Gastrocnemius medialis (tissue), 4 donors: ENCODE results near the gene CHRNA5. TPM values are rescaled to one million over a fixed set of nuclear protein-coding genes. Genes with fewer than 3 reads are reported as not detected.
"Not testable (repeated sequence)": the region's sequence is repeated elsewhere in the genome, so short reads cannot be mapped to it uniquely, and the experiment has no call there.

Source experiments
- ATAC-seq, 2 donors: fragments of 150-250 bp; one replicate each; pipeline ENCODE4 v1.9.1; 2016
- DNase-seq, 2 donors: peaks; one replicate each; pipeline ENCODE4 v3.0.0-alpha.2; 2019
- H3K27ac ChIP-seq, 4 donors: fragments of 200-600 bp; sonication (generic); 1 replicate in 1 of 4; 2 replicates in 3 of 4; pipeline ENCODE4 v1.5.1; 2016 to 2018; ENCODE audit warnings: mild to moderate bottlenecking in 2 of 4, moderate library complexity in 1 of 4
- H3K27me3 ChIP-seq, 3 donors: fragments of 200-600 bp; sonication (generic) in 2 of 3; 1 replicate in 1 of 3; 2 replicates in 2 of 3; pipeline versions ENCODE4 v1.5.1 to v1.6.0; 2016 to 2019; ENCODE audit warnings: mild to moderate bottlenecking in 1 of 3, moderate library complexity in 1 of 3
- H3K36me3 ChIP-seq, 2 donors: fragments of 200-600 bp; sonication (generic) in 1 of 2; one replicate each; pipeline ENCODE4 v1.5.1; 2017 to 2018
- H3K4me1 ChIP-seq, 2 donors: fragments of 200-600 bp; sonication (generic) in 1 of 2; one replicate each; pipeline ENCODE4 v1.5.1; 2016 to 2017; ENCODE audit warnings: mild to moderate bottlenecking in 2 of 2
- H3K4me3 ChIP-seq, 4 donors: fragments of 200-600 bp; sonication (generic) in 3 of 4; 1 replicate in 1 of 4; 2 replicates in 3 of 4; pipeline ENCODE4 v1.5.1; 2016 to 2019; ENCODE audit warnings: mild to moderate bottlenecking in 2 of 4
- H3K9me3 ChIP-seq, 3 donors: fragments of 200-600 bp; sonication (generic) in 2 of 3; 1 replicate in 1 of 3; 2 replicates in 2 of 3; pipeline ENCODE4 v1.5.1; 2016 to 2019
- POLR2A ChIP-seq, 2 donors: fragments of 450-650 bp; IDR thresholded peaks; one replicate each; pipeline ENCODE4 v1.6.1; 2017; ENCODE audit warnings: antibody characterized with exemption in 2 of 2, mild to moderate bottlenecking in 2 of 2, moderate library complexity in 2 of 2
- in situ Hi-C, 4 donors: fragments of 200-750 bp; cut with MboI; loops; one replicate each; pipeline versions ENCODE4 v1.15.0 to v1.8.0; 2017; ENCODE audit warnings: low sequenced_read_pairs in 4 of 4
- intact Hi-C: fragments of 100-400 bp; cut with DNase I; formaldehyde crosslinking; loops from one replicate; pipeline ENCODE4 v1.15.1; 2023; ENCODE audit warnings: low total_unique reads
- total RNA-seq, 4 donors: library from RNA; depleted of rRNA; stranded (reverse); fragments of >200 nt; gene quantifications; one replicate each; pipeline versions ENCODE4 v1.1.0 to v1.2.3, GENCODE V29; 2016
- TF ChIP-seq, protein P1 (sequence below), 5 experiments: fragments of 450-650 bp in 3 of 5; fragments of 200-600 bp in 2 of 5; sonication (generic) in 2 of 5; IDR thresholded peaks in 4 of 5; conservative IDR thresholded peaks in 1 of 5; 1 replicate in 4 of 5; 2 replicates in 1 of 5; pipeline ENCODE4 v1.5.1; 2016 to 2019; ENCODE audit warnings: antibody characterized with exemption in 5 of 5, mild to moderate bottlenecking in 3 of 5, moderate library complexity in 3 of 5

Gene CHRNA5
- total RNA-seq, 4 donors from 2014 or later, result 0.07 to 1.6 (median 0.71) TPM

DNA sequence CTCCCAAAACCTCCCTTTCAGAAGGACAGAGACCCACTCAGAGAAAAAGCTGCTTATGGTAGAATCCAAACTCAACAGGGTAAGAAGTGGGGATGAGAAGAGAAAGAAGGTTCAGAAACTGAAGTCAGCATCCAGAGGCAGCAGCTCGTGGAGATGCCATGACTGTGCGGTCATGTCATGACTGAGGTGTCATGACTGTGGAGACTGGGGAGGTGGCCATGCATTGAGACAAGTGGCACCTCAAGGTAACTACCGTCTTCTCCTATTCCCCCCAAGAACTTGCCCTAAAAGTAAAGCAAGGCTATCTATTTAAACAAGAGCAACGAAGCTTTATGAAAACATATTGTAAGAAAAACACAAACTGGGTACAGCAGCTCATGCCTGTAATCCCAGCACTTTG lies 40.4 kb downstream of the CHRNA5 start:
- Histone ChIP-seq H3K4me1 (no peaks in the 10 kb centered on the region), H3K4me3 (no peak overlapping the region), H3K27ac (no peak overlapping the region), H3K27me3 (no peaks in the 10 kb centered on the region), H3K36me3 (no peaks in the 10 kb centered on the region), H3K9me3 (no peaks in the 10 kb centered on the region)
- in situ Hi-C loops, result no loop called here
- TF ChIP-seq POLR2A (IDR thresholded peaks at IDR 0.05), result no peak
- TF ChIP-seq, protein P1, sequence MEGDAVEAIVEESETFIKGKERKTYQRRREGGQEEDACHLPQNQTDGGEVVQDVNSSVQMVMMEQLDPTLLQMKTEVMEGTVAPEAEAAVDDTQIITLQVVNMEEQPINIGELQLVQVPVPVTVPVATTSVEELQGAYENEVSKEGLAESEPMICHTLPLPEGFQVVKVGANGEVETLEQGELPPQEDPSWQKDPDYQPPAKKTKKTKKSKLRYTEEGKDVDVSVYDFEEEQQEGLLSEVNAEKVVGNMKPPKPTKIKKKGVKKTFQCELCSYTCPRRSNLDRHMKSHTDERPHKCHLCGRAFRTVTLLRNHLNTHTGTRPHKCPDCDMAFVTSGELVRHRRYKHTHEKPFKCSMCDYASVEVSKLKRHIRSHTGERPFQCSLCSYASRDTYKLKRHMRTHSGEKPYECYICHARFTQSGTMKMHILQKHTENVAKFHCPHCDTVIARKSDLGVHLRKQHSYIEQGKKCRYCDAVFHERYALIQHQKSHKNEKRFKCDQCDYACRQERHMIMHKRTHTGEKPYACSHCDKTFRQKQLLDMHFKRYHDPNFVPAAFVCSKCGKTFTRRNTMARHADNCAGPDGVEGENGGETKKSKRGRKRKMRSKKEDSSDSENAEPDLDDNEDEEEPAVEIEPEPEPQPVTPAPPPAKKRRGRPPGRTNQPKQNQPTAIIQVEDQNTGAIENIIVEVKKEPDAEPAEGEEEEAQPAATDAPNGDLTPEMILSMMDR (IDR thresholded peaks at IDR 0.05 in 4 of 5, conservative IDR thresholded peaks at IDR 0.05 in 1 of 5), result no peak
- DNase-seq (no peak), ATAC-seq (no peak)
- intact Hi-C loops, result no loop called here

DNA sequence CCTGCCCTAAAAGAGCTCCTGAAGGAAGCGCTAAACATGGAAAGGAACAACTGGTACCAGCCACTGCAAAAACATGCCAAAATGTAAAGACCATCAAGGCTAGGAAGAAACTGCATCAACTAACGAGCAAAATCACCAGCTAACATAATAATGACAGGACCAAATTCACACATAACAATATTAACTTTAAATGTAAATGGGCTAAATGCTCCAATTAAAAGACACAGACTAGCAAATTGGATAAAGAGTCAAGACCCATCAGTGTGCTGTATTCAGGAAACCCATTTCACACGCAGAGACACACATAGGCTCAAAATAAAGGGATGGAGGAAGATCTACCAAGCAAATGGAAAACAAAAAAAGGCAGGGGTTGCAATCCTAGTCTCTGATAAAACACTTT lies 44.2 kb downstream of the CHRNA5 start:
- intact Hi-C loops, H3K4me1 ChIP-seq, H3K4me3 ChIP-seq, DNase-seq, H3K27me3 ChIP-seq, H3K9me3 ChIP-seq, ATAC-seq, H3K36me3 ChIP-seq, H3K27ac ChIP-seq, in situ Hi-C loops: not testable (repeated sequence)

DNA sequence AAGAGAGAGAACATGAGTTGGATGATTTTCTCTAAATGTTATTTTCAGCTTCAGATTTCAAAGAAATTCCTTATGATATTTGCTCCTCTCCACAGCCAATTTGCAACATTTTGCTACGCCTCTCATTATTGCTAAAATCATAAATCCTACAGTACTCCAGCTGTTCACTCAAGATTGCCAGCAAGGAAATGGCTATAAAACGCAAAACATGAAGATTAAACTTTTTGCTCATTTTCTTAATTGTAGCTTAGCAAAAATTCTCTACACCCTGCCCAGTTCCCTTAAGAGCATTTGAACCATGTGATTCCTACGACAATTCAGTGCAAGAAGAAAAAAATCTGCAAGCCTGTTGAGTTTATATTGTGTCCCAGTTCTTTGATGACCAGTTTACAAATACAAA lies 48.7 kb downstream of the CHRNA5 start:
- TF ChIP-seq, protein P1 (IDR thresholded peaks at IDR 0.05 in 4 of 5, conservative IDR thresholded peaks at IDR 0.05 in 1 of 5), result no peak
- TF ChIP-seq POLR2A (IDR thresholded peaks at IDR 0.05), result no peak
- peaks cover 0 to 3% (median 1%) of the 10 kb centered on the region in 3 donors for H3K27me3 ChIP-seq
- in situ Hi-C loops (loop anchor here in 1 of 4 donors (10.0 kb wide), 1 partner anchor 141 kb away; no protein-coding TSS in a partner anchor), intact Hi-C loops (no loop called here)
- no peaks in the 10 kb centered on the region for H3K36me3 ChIP-seq
- H3K27ac ChIP-seq, result no peak overlapping the region
- no peak for ATAC-seq
- no peak for DNase-seq
- H3K4me3 ChIP-seq, result no peak overlapping the region
- no peaks in the 10 kb centered on the region for H3K4me1 ChIP-seq
- H3K9me3 ChIP-seq, result no peaks in the 10 kb centered on the region

DNA sequence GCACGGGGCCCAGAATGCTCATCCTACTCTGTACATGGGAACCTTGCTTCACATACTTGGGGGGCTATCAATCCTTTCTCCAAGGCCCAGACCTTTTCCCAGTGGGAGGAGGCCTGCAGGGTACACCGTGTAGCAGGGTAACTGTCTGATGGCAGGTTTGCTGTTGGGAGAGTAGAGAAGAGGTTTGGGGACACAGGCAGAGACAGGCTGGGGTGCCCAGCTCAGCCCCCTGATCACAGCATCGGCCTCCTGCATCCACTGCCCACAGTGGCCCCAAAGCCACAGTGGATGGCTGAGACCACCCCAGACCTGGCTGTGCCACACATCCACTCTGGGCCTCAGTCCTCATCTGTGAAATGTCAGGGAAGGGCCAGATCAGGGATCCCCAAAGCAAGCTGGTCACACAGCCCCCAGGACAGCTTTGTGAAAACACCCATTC lies 49.9 kb downstream of the CHRNA5 start:
- no peak overlapping the region for H3K4me3 ChIP-seq
- H3K9me3 ChIP-seq, result no peaks in the 10 kb centered on the region
- H3K27me3 ChIP-seq, result peaks cover 11 to 15% (median 13%) of the 10 kb centered on the region in 3 donors
- in situ Hi-C loops, result loop anchor here in 2 of 4 donors (5.0 to 10.0 kb wide), 3 partner anchors 92 to 140 kb away; no protein-coding TSS in a partner anchor
- H3K4me1 ChIP-seq, result peaks cover 0 to 4% of the 10 kb centered on the region in 2 donors
- TF ChIP-seq POLR2A (IDR thresholded peaks at IDR 0.05), result no peak
- TF ChIP-seq, protein P1 (IDR thresholded peaks at IDR 0.05 in 4 of 5, conservative IDR thresholded peaks at IDR 0.05 in 1 of 5), result no peak
- DNase-seq (no peak), ATAC-seq (no peak)
- no peaks in the 10 kb centered on the region for H3K36me3 ChIP-seq
- intact Hi-C loops, result no loop called here
- no peak overlapping the region for H3K27ac ChIP-seq

DNA sequence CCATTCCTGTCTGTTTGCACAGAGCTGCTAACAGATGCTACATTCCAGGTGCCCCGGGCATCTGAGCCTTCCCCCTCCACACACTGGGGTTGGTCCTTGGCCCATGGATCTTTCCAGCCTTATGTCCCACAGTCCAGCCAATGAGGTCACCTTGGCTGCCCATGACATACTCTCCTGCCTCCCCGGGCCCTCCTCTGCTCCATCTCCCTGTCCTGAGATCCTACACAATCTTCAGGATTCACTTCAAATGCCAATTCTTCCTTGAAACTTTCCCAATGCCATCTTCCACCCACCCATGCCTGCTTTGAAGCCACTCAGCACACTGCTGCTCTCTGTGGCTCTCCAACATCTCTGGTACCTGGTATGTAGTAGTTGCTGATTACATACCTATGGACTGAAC lies 51.2 kb downstream of the CHRNA5 start:
- Histone ChIP-seq H3K27ac (no peak overlapping the region), H3K9me3 (no peaks in the 10 kb centered on the region), H3K27me3 (peaks cover 22 to 26% (median 25%) of the 10 kb centered on the region in 3 donors), H3K4me3 (no peak overlapping the region), H3K36me3 (no peaks in the 10 kb centered on the region), H3K4me1 (peaks cover 0 to 7% of the 10 kb centered on the region in 2 donors)
- ATAC-seq (no peak), DNase-seq (no peak)
- intact Hi-C loops, result no loop called here
- no peak for TF ChIP-seq POLR2A (IDR thresholded peaks at IDR 0.05)
- TF ChIP-seq, protein P1 (IDR thresholded peaks at IDR 0.05 in 4 of 5, conservative IDR thresholded peaks at IDR 0.05 in 1 of 5), result no peak
- in situ Hi-C loops, result loop anchor here in 2 of 4 donors (5.0 to 10.0 kb wide), 3 partner anchors 91 to 138 kb away; no protein-coding TSS in a partner anchor
